ENCODE measurements around the gene PTPN14.
"Not testable (repeated sequence)": the region's sequence is repeated elsewhere in the genome, so short reads cannot be mapped to it uniquely, and the experiment has no call there.

Gene PTPN14

DNA sequence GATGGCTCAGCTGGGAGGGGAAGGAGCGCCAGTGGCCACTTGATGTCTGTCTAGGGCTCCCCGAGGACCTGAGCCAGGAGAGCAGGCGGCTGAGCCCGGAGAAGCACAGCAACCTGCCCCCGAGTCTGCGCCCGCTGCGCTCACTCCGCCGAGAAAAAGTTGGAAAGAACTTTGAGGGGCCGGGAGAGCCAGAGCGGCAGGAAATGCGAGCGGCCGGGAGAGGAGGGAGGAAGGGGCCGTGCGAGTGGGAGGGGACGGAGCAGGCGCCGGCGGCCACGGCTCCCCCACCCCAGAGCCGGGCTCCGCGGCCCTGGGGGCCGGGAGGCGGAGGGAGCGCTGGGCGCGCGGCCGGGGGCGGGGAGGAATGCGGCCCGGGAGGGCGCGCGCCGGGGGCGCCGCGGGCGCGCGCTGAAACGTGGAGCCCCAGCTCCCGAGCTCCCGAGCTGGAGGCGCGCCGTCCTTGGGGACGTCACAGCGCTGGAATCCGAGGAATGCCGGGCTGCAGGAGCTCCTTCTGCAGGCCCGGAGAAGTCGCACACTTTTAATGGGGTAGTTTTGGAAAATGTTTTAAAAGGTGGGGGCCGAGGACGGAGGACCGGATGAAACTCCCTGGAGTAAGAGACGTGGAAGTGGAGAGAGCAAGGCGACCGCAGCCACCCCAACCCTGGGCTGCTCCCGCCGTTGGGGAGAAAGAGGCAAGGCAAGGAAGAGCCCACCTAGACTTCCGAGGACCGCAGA is at the start of gene PTPN14:
Gene PTPN14, minus strand, starts transcription at position 167 of the 738 bp plus-strand sequence. CDS start 86,799 bp downstream, outside the sequence.
- no peak for DNase-seq (ENCODE audit: low read depth in 2 of 3, low spot score in 2 of 3)

GRCh38 chr1:214593158-214593557 is 41.8 kb upstream of the PTPN14 start:
- DNase-seq (ENCODE audit: low read depth in 2 of 3, low spot score in 2 of 3): no peak

DNA sequence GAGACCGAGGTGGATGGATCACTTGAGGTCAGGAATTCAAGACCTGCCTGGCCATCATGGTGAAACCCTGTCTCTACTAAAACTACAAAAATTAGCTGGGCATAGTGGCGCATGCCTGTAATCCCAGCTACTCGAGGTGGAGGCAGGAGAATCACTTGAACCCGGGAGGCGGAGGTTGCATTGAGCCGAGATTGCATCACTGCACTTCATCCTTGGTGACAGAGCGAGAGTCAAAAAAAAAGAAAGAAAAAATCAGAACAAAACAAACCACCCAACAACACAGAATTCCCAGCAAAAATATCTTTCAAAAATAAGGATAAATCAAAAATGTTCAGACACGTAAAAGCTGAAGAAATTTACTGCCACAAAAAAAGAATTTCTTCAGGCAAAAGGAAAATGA is 40.5 kb upstream of the PTPN14 start:
- DNase-seq (ENCODE audit: low read depth in 2 of 3, low spot score in 2 of 3): not testable (repeated sequence)

DNA sequence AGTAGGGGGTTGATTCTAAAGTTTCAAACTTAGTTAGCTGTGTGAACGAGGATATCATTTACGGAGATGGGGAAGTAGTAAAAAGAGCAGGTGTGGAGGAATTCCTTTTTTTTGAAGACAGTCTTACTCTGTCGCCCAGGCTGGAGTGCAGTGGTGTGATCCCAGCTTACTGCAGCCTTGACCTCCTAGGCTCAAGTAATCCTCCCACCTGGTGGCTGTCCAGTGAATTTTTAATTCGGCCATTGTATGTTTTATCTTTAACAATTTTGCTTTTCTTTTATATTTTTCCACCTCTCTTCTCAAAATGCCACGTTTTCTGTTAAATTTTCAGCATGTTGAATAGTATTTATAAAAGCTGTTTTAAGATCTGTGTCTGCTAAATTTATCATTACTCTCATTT is 39.3 kb upstream of the PTPN14 start:
- no peak for DNase-seq (ENCODE audit: low read depth in 2 of 3, low spot score in 2 of 3)

- no peak for DNase-seq (ENCODE audit: low read depth in 2 of 3, low spot score in 2 of 3)
Measured at GRCh38 chr1:214588963-214589597, 37.7 kb upstream of the PTPN14 start.

GRCh38 chr1:214587165-214587564 is 35.8 kb upstream of the PTPN14 start:
- DNase-seq (ENCODE audit: low read depth in 2 of 3, low spot score in 2 of 3): no peak

DNA sequence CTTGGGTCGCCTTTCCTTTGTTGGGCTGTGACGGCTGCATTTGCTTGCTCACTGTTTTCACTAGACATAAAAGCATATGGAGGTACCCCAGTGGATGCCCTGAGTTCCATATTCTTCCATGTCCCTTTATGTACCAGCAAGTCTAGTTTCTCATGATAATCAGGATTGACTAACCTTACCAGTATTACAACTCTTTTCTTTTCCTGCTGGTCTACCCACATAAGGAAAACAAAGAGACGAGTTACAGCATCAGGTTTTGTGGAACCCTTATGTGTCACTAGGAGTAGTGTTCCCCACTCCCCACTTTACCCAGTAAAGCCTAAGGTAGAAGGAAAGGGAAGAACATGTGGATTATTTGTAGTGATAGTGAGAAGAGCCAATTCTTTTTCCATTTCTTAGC is 35.2 kb upstream of the PTPN14 start:
- no peak for DNase-seq (ENCODE audit: low read depth in 2 of 3, low spot score in 2 of 3)

DNA sequence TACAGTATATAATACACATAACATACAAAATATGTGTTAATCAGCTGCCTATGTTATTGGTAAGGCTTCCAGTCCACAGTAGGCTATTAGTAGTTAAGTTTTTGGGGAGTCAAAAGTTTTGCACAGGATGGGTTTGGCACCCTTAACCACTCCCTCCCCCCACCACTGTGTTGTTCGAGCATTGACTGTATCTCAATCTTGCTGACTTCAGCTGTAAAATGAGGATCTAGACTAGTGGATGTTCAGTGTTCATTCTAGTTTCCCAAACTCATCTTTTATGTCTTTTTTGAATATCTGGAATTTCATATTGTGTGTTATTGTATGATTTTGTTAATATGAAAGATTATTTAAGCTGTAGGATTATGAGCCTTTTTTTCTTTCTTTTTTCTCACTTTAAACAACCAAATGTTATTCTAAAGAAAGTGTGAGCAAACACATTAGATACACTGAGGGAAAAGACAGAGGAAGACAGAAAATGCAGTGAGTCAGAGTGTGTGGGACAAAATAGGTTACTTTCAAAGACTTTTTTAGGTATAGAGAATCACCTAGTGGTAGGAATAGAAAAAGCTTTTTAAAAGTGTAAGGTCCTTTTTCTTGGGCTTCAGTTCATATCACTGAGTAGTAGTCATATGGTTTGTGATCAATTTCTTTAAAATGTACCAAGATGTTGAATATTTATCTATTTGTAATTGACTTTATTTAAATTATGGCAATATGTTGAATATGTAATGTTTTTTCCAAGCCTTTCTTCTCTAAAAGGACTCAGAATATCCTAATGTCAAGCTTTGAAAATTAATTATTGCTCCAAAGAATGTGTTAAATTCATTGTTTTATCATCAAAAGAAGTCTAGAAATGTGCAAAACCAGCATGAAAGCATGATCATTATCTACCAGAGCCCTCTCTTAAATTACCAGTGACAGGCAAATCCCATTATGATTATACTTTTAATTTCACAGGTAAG is 33.7 kb upstream of the PTPN14 start:
- DNase-seq (ENCODE audit: low read depth in 2 of 3, low spot score in 2 of 3): no peak

- DNase-seq (ENCODE audit: low read depth in 2 of 3, low spot score in 2 of 3): no peak
Measured at GRCh38 chr1:214583824-214584554, 32.6 kb upstream of the PTPN14 start.

DNA sequence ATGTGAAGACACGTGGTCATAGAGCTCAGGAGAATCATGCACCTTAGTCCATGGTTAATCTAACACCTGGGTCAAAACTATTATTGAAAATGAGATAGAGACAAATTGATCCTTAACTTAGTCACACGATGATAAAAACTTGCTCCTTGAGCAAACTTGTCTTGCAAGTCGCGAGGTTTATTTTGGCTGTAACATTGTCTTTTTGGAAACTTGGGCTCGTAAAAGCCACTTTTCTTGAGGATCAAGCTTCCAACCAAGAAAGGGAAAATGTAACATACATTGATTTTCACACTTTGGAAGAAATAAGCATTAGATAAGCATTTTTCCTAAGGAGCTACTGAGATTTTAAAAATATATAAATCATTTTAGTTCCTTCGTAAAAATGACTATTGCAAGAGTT is 31.7 kb upstream of the PTPN14 start:
- no peak for DNase-seq (ENCODE audit: low read depth in 2 of 3, low spot score in 2 of 3)

- DNase-seq (ENCODE audit: low read depth in 2 of 3, low spot score in 2 of 3): no peak
Measured at GRCh38 chr1:214582289-214582891, 31.0 kb upstream of the PTPN14 start.

DNA sequence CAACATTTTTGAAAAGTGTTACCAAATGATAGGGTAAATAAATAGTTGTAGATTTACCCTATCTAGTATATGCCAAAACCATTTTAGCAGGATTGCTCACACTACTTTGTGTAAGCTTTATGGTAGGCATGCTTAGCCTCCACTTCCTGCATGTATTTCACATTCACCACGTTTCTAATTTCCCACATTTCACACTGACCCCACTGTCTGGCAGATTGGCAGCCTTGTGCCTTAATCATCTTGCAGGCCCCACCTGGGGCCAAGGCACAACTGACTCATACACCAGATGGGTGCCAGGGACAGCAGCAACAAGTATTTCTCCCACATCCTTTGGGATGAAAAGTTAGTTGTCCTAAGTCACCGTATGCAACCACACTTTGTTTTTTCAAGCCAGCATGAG is 30.4 kb upstream of the PTPN14 start:
- no peak for DNase-seq (ENCODE audit: low read depth in 2 of 3, low spot score in 2 of 3)

- DNase-seq (ENCODE audit: low read depth in 2 of 3, low spot score in 2 of 3): no peak
Measured at GRCh38 chr1:214579183-214579582, 27.8 kb upstream of the PTPN14 start.

- DNase-seq (ENCODE audit: low read depth in 2 of 3, low spot score in 2 of 3): not testable (repeated sequence)
Measured at GRCh38 chr1:214576120-214576519, 24.7 kb upstream of the PTPN14 start.

GRCh38 chr1:214574598-214575411 is 23.4 kb upstream of the PTPN14 start:
- no peak for DNase-seq (ENCODE audit: low read depth in 2 of 3, low spot score in 2 of 3)

DNA sequence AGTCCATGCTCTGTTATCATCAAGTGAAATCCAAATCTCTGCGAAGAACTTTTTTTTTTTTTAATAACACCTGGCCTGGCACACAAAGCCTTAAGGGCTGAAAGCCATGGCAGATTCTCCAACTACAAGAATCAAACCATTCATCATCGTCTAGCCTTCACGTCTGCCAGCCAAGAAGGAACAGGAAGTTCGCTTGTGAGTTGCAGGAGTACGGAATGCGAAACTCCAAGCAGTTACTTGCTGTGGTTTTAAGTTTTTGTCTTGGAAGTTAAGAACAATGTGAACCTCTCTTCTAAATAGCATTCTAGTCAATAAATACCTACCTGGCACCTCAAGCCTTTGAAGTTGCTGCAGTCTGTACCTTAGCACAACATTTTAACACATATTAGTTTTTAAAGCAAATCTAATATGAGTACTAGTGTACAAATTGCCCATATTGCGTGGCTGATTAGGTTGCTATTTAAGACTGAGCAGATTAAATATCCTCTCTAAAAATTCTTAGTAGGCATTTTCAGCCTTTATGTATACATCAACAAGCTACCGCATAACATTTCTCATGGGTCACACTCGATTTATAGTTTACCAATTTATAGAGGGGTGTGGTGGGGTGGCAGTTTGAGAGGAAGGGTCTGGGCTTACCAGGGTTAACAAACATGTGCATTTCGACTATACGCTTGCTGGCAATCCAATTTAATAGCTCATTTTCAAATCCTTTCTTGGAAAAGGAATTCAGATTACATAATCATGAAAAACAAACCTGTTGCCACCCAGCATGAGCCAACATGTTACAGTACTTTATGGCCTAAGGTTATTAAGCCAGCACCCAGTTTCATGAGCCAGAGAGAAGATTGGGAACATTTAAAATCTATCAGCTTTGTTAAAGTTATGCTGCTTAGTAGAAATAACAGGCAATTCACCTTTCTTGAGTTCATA is 22.2 kb upstream of the PTPN14 start:
- no peak for DNase-seq (ENCODE audit: low read depth in 2 of 3, low spot score in 2 of 3)

DNA sequence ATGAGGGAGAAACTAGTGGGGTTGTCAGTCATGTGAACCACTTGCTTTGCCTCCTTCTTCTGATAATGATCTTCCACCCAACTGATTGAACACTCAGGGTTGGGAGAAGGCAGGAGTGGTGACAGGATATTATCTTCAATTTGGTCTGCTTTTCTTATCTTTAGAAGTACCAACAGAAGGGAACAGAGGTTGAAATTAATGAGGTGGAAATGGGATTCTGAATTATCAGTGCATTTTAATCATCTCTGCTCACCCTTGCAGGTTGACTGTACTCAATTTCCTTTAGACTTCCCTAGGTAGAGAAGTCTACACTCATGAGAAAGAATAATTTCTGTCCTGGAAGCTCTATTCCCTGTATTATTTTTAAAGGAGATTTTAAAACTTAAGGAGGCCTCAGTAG is 19.9 kb upstream of the PTPN14 start:
- no peak for DNase-seq (ENCODE audit: low read depth in 2 of 3, low spot score in 2 of 3)

DNA sequence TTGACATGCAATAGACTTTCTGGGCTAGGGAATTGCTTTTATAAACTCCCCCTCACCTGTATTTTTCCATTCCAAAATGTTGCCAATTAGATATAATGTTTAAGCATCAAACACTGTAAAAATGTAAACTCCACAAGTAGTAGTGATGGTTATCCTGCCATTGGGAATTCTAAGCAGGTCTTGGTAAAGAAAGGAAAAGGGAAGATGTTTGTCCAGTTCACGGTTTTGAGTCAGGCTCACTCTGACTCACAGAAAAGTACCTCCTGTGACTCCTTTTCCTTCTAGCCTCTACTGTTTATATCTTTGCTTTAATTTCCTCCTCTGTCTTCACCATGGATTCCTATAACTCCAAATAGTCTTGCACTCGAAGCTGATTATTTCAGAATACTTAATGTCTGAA is 19.0 kb upstream of the PTPN14 start:
- no peak for DNase-seq (ENCODE audit: low read depth in 2 of 3, low spot score in 2 of 3)
